Stimulated activated CD4-positive, alpha-beta T cell treated with anti-CD3 and anti-CD28 coated beads, Interleukin-1b, Interleukin-23, amount 100 ng/mL, for 1 hour (primary cell): Measurements from ENCODE around the gene TBL1XR1.

Experiments
- DNase-seq, 2 donors: peaks; one replicate each; pipeline ENCODE4 v3.0.0-alpha.2; 2020; ENCODE audit warnings: low read depth in 2 of 2

Gene TBL1XR1

GRCh38 chr3:177109688-177110330 lies 87.5 kb downstream of the TBL1XR1 start:
- DNase-seq = no peak

- no peak for DNase-seq
These were observed 88.6 kb downstream of the TBL1XR1 start for GRCh38 chr3:177108648-177109047.

GRCh38 chr3:177107461-177108239 lies 89.6 kb downstream of the TBL1XR1 start:
- DNase-seq = no peak

- no peak for DNase-seq
These were observed 90.7 kb downstream of the TBL1XR1 start for GRCh38 chr3:177106594-177106993.

- no peak for DNase-seq
These were observed 91.1 kb downstream of the TBL1XR1 start for GRCh38 chr3:177106184-177106583.

- DNase-seq = no peak
These were observed 91.7 kb downstream of the TBL1XR1 start for GRCh38 chr3:177105623-177106022.

GRCh38 chr3:177104299-177104992 lies 92.8 kb downstream of the TBL1XR1 start:
- no peak for DNase-seq

GRCh38 chr3:177102553-177102952 lies 94.7 kb downstream of the TBL1XR1 start:
- DNase-seq = no peak

GRCh38 chr3:177098551-177098950 lies 98.7 kb downstream of the TBL1XR1 start:
- no peak for DNase-seq

GRCh38 chr3:177096615-177097014 lies 100.7 kb downstream of the TBL1XR1 start:
- no peak for DNase-seq

- DNase-seq = no peak
These were observed 103.3 kb downstream of the TBL1XR1 start for GRCh38 chr3:177093966-177094365.

GRCh38 chr3:177089901-177090300 lies 107.4 kb downstream of the TBL1XR1 start:
- DNase-seq = no peak

GRCh38 chr3:177089110-177089509 lies 108.2 kb downstream of the TBL1XR1 start:
- DNase-seq = no peak

GRCh38 chr3:177085794-177086193 lies 111.5 kb downstream of the TBL1XR1 start:
- DNase-seq = no peak

GRCh38 chr3:177084616-177085015 lies 112.7 kb downstream of the TBL1XR1 start:
- DNase-seq = no peak

GRCh38 chr3:177080122-177080521 lies 117.2 kb downstream of the TBL1XR1 start:
- no peak for DNase-seq

GRCh38 chr3:177079684-177080083 lies 117.6 kb downstream of the TBL1XR1 start:
- DNase-seq = no peak

GRCh38 chr3:177071496-177072156 lies 125.7 kb downstream of the TBL1XR1 start:
- DNase-seq = no peak

GRCh38 chr3:177069514-177070329 lies 127.6 kb downstream of the TBL1XR1 start:
- no peak for DNase-seq

- DNase-seq = no peak
These were observed 128.3 kb downstream of the TBL1XR1 start for GRCh38 chr3:177068967-177069366.

- DNase-seq = no peak
These were observed 131.2 kb downstream of the TBL1XR1 start for GRCh38 chr3:177066068-177066467.
